Activated naive CD8-positive, alpha-beta T cell treated with anti-CD3 and anti-CD28 coated beads, Interleukin-2, amount 50 U/mL, for 24 hours (primary cell): ENCODE measurements around the gene SPTBN5.

ENCODE experiments used
- ATAC-seq: fragments of 150-1000 bp; cut with Tn5 transposase; one replicate; pipeline ENCODE4 v1.10.0; 2021
- DNase-seq: peaks from one replicate; pipeline ENCODE4 v3.0.0; 2021
- H3K27ac Mint-ChIP-seq: one replicate; pipeline ENCODE4 v1.8.0; 2021; ENCODE audit warnings: mild to moderate bottlenecking, mixed read lengths
- H3K27me3 Mint-ChIP-seq: one replicate; pipeline ENCODE4 v1.8.0; 2021; ENCODE audit warnings: mixed read lengths
- H3K36me3 Mint-ChIP-seq: one replicate; pipeline ENCODE4 v1.8.0; 2021; ENCODE audit warnings: low read depth, mixed read lengths
- H3K4me1 Mint-ChIP-seq: one replicate; pipeline ENCODE4 v1.8.0; 2021; ENCODE audit warnings: mixed read lengths
- H3K4me3 Mint-ChIP-seq: one replicate; pipeline ENCODE4 v1.8.0; 2021; ENCODE audit warnings: mild to moderate bottlenecking, moderate library complexity, mixed read lengths
- H3K9me3 Mint-ChIP-seq: one replicate; pipeline ENCODE4 v1.8.0; 2021; ENCODE audit warnings: mixed read lengths

The SPTBN5 gene

GRCh38 chr15:41893422-41894250, at the start of gene SPTBN5:
TSS of gene SPTBN5 (minus strand) at chr15:41894053. CDS start at chr15:41893497, 556 bp downstream.
- no peaks in the 10 kb centered on the region for H3K27me3 Mint-ChIP-seq
- no peaks in the 10 kb centered on the region for H3K9me3 Mint-ChIP-seq
- DNase-seq = no peak
- H3K4me1 Mint-ChIP-seq = peaks cover 27% of the 10 kb centered on the region
- peak within 1 kb of the TSS; percentile 49 for H3K27ac Mint-ChIP-seq
- H3K36me3 Mint-ChIP-seq = no peaks in the 10 kb centered on the region
- H3K4me3 Mint-ChIP-seq = no peak within 1 kb of the TSS
- ATAC-seq = no peak

- Mint-ChIP-seq H3K9me3 (no peaks in the 10 kb centered on the region), H3K4me1 (peaks cover 30% of the 10 kb centered on the region), H3K27me3 (no peaks in the 10 kb centered on the region), H3K27ac (no peak overlapping the region), H3K36me3 (peaks cover 18% of the 10 kb centered on the region), H3K4me3 (no peak overlapping the region)
- ATAC-seq = no peak
- no peak for DNase-seq
Measured at GRCh38 chr15:41942886-41943285, 49.0 kb upstream of the SPTBN5 start.

- H3K9me3 Mint-ChIP-seq = no peaks in the 10 kb centered on the region
- DNase-seq (no peak), ATAC-seq (no peak)
- peaks cover 41% of the 10 kb centered on the region for H3K4me1 Mint-ChIP-seq
- H3K27me3 Mint-ChIP-seq = no peaks in the 10 kb centered on the region
- no peak overlapping the region for H3K4me3 Mint-ChIP-seq
- H3K27ac Mint-ChIP-seq = no peak overlapping the region
- H3K36me3 Mint-ChIP-seq = peaks cover 18% of the 10 kb centered on the region
Measured at GRCh38 chr15:41941644-41942415, 48.0 kb upstream of the SPTBN5 start.

- Mint-ChIP-seq H3K4me1 (peaks cover 55% of the 10 kb centered on the region), H3K36me3 (peaks cover 24% of the 10 kb centered on the region), H3K27me3 (no peaks in the 10 kb centered on the region), H3K9me3 (no peaks in the 10 kb centered on the region), H3K27ac (peak overlapping the region; percentile 83), H3K4me3 (no peak overlapping the region)
- peak; percentile 88 for ATAC-seq
- DNase-seq = peak; percentile 58
Measured at GRCh38 chr15:41940441-41940857, 46.6 kb upstream of the SPTBN5 start.

GRCh38 chr15:41939986-41940385, 46.1 kb upstream of the SPTBN5 start:
- Mint-ChIP-seq H3K4me1 (peaks cover 56% of the 10 kb centered on the region), H3K27me3 (no peaks in the 10 kb centered on the region)

GRCh38 chr15:41937568-41937923, 43.7 kb upstream of the SPTBN5 start:
- H3K27ac Mint-ChIP-seq = peak overlapping the region; percentile 93
- H3K4me1 Mint-ChIP-seq = peaks cover 72% of the 10 kb centered on the region
- no peaks in the 10 kb centered on the region for H3K27me3 Mint-ChIP-seq
- H3K36me3 Mint-ChIP-seq = peaks cover 20% of the 10 kb centered on the region
- ATAC-seq = no peak
- H3K4me3 Mint-ChIP-seq = peak overlapping the region; percentile 33
- no peak for DNase-seq
- no peaks in the 10 kb centered on the region for H3K9me3 Mint-ChIP-seq

More at GRCh38 chr15:41939986-41940385, 46.1 kb upstream of the SPTBN5 start:
- peak overlapping the region; percentile 83 for H3K27ac Mint-ChIP-seq
- peaks cover 24% of the 10 kb centered on the region for H3K36me3 Mint-ChIP-seq
- H3K4me3 Mint-ChIP-seq = no peak overlapping the region
- ATAC-seq (no peak), DNase-seq (no peak)
- H3K9me3 Mint-ChIP-seq = no peaks in the 10 kb centered on the region

- peak overlapping the region; percentile 93 for H3K27ac Mint-ChIP-seq
- ATAC-seq (peak; percentile 53), DNase-seq (peak; percentile 68)
- H3K9me3 Mint-ChIP-seq = no peaks in the 10 kb centered on the region
- H3K36me3 Mint-ChIP-seq = peaks cover 16% of the 10 kb centered on the region
- no peaks in the 10 kb centered on the region for H3K27me3 Mint-ChIP-seq
- peak overlapping the region; percentile 50 for H3K4me3 Mint-ChIP-seq
- H3K4me1 Mint-ChIP-seq = peaks cover 73% of the 10 kb centered on the region
Measured at GRCh38 chr15:41936649-41937567, 43.1 kb upstream of the SPTBN5 start.

- H3K9me3 Mint-ChIP-seq = no peaks in the 10 kb centered on the region
- DNase-seq (no peak), ATAC-seq (no peak)
- no peaks in the 10 kb centered on the region for H3K27me3 Mint-ChIP-seq
- peaks cover 74% of the 10 kb centered on the region for H3K4me1 Mint-ChIP-seq
- peak overlapping the region; percentile 50 for H3K4me3 Mint-ChIP-seq
- H3K36me3 Mint-ChIP-seq = peaks cover 15% of the 10 kb centered on the region
- peak overlapping the region; percentile 93 for H3K27ac Mint-ChIP-seq
Measured at GRCh38 chr15:41936155-41936554, 42.3 kb upstream of the SPTBN5 start.

GRCh38 chr15:41935566-41936020, 41.7 kb upstream of the SPTBN5 start:
- Mint-ChIP-seq H3K4me1 (peaks cover 73% of the 10 kb centered on the region), H3K27ac (peak overlapping the region; percentile 93), H3K4me3 (peak overlapping the region; percentile 50), H3K36me3 (peaks cover 11% of the 10 kb centered on the region), H3K9me3 (no peaks in the 10 kb centered on the region), H3K27me3 (no peaks in the 10 kb centered on the region)
- peak; percentile 22 for DNase-seq
- peak; percentile 9 for ATAC-seq

GRCh38 chr15:41934843-41935242, 41.0 kb upstream of the SPTBN5 start:
- H3K27ac Mint-ChIP-seq = peak overlapping the region; percentile 93
- no peaks in the 10 kb centered on the region for H3K27me3 Mint-ChIP-seq
- H3K9me3 Mint-ChIP-seq = no peaks in the 10 kb centered on the region
- DNase-seq = peak; percentile 67
- peaks cover 7% of the 10 kb centered on the region for H3K36me3 Mint-ChIP-seq
- peak overlapping the region; percentile 50 for H3K4me3 Mint-ChIP-seq
- peak; percentile 71 for ATAC-seq
- peaks cover 73% of the 10 kb centered on the region for H3K4me1 Mint-ChIP-seq

GRCh38 chr15:41933771-41934170, 39.9 kb upstream of the SPTBN5 start:
- Mint-ChIP-seq H3K9me3 (no peaks in the 10 kb centered on the region), H3K4me1 (peaks cover 82% of the 10 kb centered on the region), H3K27ac (peak overlapping the region; percentile 93), H3K27me3 (no peaks in the 10 kb centered on the region), H3K36me3 (peaks cover 7% of the 10 kb centered on the region), H3K4me3 (no peak overlapping the region)
- ATAC-seq (no peak), DNase-seq (no peak)

GRCh38 chr15:41933326-41933725, 39.5 kb upstream of the SPTBN5 start:
- Mint-ChIP-seq H3K4me1 (peaks cover 81% of the 10 kb centered on the region), H3K4me3 (no peak overlapping the region), H3K9me3 (no peaks in the 10 kb centered on the region), H3K27me3 (no peaks in the 10 kb centered on the region), H3K36me3 (peaks cover 7% of the 10 kb centered on the region), H3K27ac (no peak overlapping the region)
- no peak for DNase-seq
- no peak for ATAC-seq

- ATAC-seq = no peak
- H3K9me3 Mint-ChIP-seq = no peaks in the 10 kb centered on the region
- H3K4me3 Mint-ChIP-seq = no peak overlapping the region
- no peak overlapping the region for H3K27ac Mint-ChIP-seq
- H3K36me3 Mint-ChIP-seq = peaks cover 7% of the 10 kb centered on the region
- no peak for DNase-seq
- H3K27me3 Mint-ChIP-seq = no peaks in the 10 kb centered on the region
- peaks cover 81% of the 10 kb centered on the region for H3K4me1 Mint-ChIP-seq
Measured at GRCh38 chr15:41932511-41933289, 38.8 kb upstream of the SPTBN5 start.
